Measurements from ENCODE around the gene SPDYE1. TPM values are rescaled to one million over a fixed set of nuclear protein-coding genes. Genes with fewer than 3 reads are reported as not detected.

Gene SPDYE1
- total RNA-seq: not detected in 2 replicates

GRCh38 chr7:43997532-43997931 is at the start of gene SPDYE1:
Gene SPDYE1 (plus strand): TSS chr7:43997897. CDS start chr7:43999950, 2,053 bp downstream.

GRCh38 chr7:44044315-44045225 is 46.9 kb downstream of the SPDYE1 start, which contains the start of gene DBNL:
Gene DBNL (plus strand): TSS chr7:44044702. CDS start chr7:44044738, 36 bp downstream.

Other genes starting within 250 kb of the SPDYE1 start
- 22.7 and 26.3 TPM in 2 replicates for gene BLVRA, start 239.2 kb upstream of the SPDYE1 start, total RNA-seq
- 54.7 and 56.6 TPM in 2 replicates for gene MRPS24, start 128.4 kb upstream of the SPDYE1 start, total RNA-seq
- gene URGCP, start 91.3 kb upstream of the SPDYE1 start, total RNA-seq: 29.5 and 35.7 TPM in 2 replicates
- gene UBE2D4, start 71.5 kb upstream of the SPDYE1 start, total RNA-seq: 14.6 and 23.3 TPM in 2 replicates
- 138 and 153 TPM in 2 replicates for gene DBNL, start 46.8 kb downstream of the SPDYE1 start, total RNA-seq
- 0.52 and 3.3 TPM in 2 replicates for gene PGAM2, start 67.7 kb downstream of the SPDYE1 start, total RNA-seq
- gene POLM, start 84.6 kb downstream of the SPDYE1 start, total RNA-seq: 16.6 and 18.7 TPM in 2 replicates
- 241 and 333 TPM in 2 replicates for gene AEBP1, start 106.4 kb downstream of the SPDYE1 start, total RNA-seq
- 91.0 and 92.2 TPM in 2 replicates for gene POLD2, start 125.7 kb downstream of the SPDYE1 start, total RNA-seq
- not detected in 2 replicates for gene MYL7, start 143.4 kb downstream of the SPDYE1 start, total RNA-seq
- gene GCK, start 191.5 kb downstream of the SPDYE1 start, total RNA-seq: 1.0 and 1.4 TPM in 2 replicates
- 99.3 and 123 TPM in 2 replicates for gene YKT6, start 203.1 kb downstream of the SPDYE1 start, total RNA-seq